ENCODE results near the gene AIFM3. TPM values are rescaled to one million over a fixed set of nuclear protein-coding genes. Genes with fewer than 3 reads are reported as not detected.

The AIFM3 gene
- total and polyA plus RNA-seq, 2 of the 4 experiments (the other 2 are of a cell fraction), result 0.09 to 0.18 TPM

DNA sequence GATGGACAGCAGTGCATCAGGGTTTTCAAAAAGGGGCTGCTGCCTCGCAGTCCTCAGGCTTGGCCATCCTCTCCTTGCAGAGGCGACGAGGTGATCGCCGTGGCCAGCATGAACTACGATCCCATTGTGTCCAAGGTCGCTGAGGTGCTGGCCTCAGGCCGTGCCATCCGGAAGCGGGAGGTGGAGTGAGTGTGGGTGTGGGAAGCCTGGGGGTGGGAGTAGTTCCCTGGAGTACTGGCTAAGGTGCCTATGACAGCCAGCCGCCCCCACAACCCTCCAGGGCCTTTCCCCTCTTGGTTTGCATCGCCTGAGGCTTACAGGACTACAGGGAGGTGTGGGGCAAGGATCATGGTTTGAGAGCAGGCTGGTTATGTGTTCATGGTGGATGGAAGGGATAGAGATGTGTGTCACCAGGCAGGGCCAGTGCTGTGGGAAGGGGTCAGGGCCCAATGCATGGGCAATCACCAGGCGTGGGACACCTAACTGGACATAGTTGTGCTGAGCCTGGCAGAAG, 12.9 kb downstream of the AIFM3 start:
- Histone ChIP-seq H4K20me1 (ENCODE audit: insufficient read depth, low read length) (no peaks in the 10 kb centered on the region), H3K9me3 (ENCODE audit: control insufficient read depth, insufficient read depth, low read length) (peaks cover 10% of the 10 kb centered on the region), H2AK5ac (ENCODE audit: low read depth, low read length) (no peak overlapping the region), H3K4me3 (ENCODE audit: insufficient read depth, low read depth, low read length) (no peak overlapping the region), H2BK5ac (ENCODE audit: low read depth, low read length, poor library complexity, severe bottlenecking) (no peak overlapping the region), H4K8ac (ENCODE audit: low read depth in 2 of 2, low read length in 2 of 2) (peak overlapping the region; percentile 23 to 28; a peak in 1 of 4 replicates), H3K14ac (replicated peaks; ENCODE audit: low read depth, low read length) (no peak overlapping the region), H3K4me1 (ENCODE audit: control insufficient read depth, insufficient read depth, low read length) (peaks cover 11% of the 10 kb centered on the region), H2AFZ (replicated peaks; ENCODE audit: low read length, poor library complexity) (peak overlapping the region; percentile 91), H2BK15ac (ENCODE audit: low read depth, low read length) (no peak overlapping the region), H2BK20ac (ENCODE audit: low read depth, low read length) (no peak overlapping the region), H3K23ac (ENCODE audit: low read depth, low read length) (0 out of 2 replicates have a peak overlapping the region, but pooled peaks have one; percentile 1), H3K9ac (ENCODE audit: low read depth, low read length) (no peak overlapping the region), H4K91ac (ENCODE audit: insufficient read depth, low read depth, low read length) (no peak overlapping the region), H3K56ac (ENCODE audit: extremely low read depth, insufficient read depth, low read length) (no peak overlapping the region), H2BK120ac (ENCODE audit: low read depth, low read length) (no peak overlapping the region), H3K36me3 (ENCODE audit: control insufficient read depth, insufficient read depth, low read length) (peaks cover 6% of the 10 kb centered on the region; the same call in 1 of the 2 replicates), H3K27me3 (ENCODE audit: control insufficient read depth, insufficient read depth, low read length) (no peaks in the 10 kb centered on the region), H3K18ac (ENCODE audit: low read depth, low read length) (no peak overlapping the region), H2AK9ac (replicated peaks; ENCODE audit: low read depth, low read length, poor library complexity) (peak overlapping the region; percentile 5), H3K79me1 (ENCODE audit: low read depth in 1 of 2, low read length in 2 of 2) (peaks cover 25 to 36% of the 10 kb centered on the region in 2 experiments), H3K4ac (ENCODE audit: low read depth, low read length) (peak overlapping the region; percentile 22; the same call in 1 of the 2 replicates), H3K4me2 (ENCODE audit: low read depth, low read length) (peak overlapping the region; percentile 27; the same call in 1 of the 2 replicates), H3K9me1 (ENCODE audit: insufficient read depth, low read length) (peaks cover 28% of the 10 kb centered on the region), H3K27ac (ENCODE audit: insufficient read depth, low read length) (no peak overlapping the region), H4K5ac (ENCODE audit: low read depth, low read length) (no peak overlapping the region)
- no peak for ATAC-seq (ENCODE audit: low read depth)
- dilution Hi-C loops (cut with HindIII; ENCODE audit: low sequenced_read_pairs, unreplicated experiment) (no loop called here), in situ Hi-C loops (cut with MboI; ENCODE audit: low sequenced_read_pairs) (no loop called here), intact Hi-C loops (cut with micrococcal nuclease) (no loop called here)
- CTCF ChIA-PET, result no interaction called here
- no TSS peak for BruUV-seq (replicated peaks)
- DNase-seq, result no peak
- 38% methylated on average over 9 of the region's 13 CpGs; no CpG with 5 or more reads in 1 of the 2 experiments for WGBS, 2 experiments (ENCODE audit: extremely low coverage in 2 of 2, insufficient read length in 1 of 2)
- POLR2A ChIA-PET (ENCODE audit: unreplicated experiment), result no interaction called here
- no peak for TF ChIP-seq POLR2A (IDR thresholded peaks at IDR 0.05; ENCODE audit: low read depth, low read length)
- TF ChIP-seq, protein P1, sequence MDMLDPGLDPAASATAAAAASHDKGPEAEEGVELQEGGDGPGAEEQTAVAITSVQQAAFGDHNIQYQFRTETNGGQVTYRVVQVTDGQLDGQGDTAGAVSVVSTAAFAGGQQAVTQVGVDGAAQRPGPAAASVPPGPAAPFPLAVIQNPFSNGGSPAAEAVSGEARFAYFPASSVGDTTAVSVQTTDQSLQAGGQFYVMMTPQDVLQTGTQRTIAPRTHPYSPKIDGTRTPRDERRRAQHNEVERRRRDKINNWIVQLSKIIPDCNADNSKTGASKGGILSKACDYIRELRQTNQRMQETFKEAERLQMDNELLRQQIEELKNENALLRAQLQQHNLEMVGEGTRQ (IDR thresholded peaks at IDR 0.05; ENCODE audit: low read depth, low read length), result no peak
- TF ChIP-seq NFE2L2 (IDR thresholded peaks at IDR 0.05; ENCODE audit: low read depth, low read length), result no peak
- no peak for TF ChIP-seq RFX5 (IDR thresholded peaks at IDR 0.05; ENCODE audit: low read depth, low read length)
- TF ChIP-seq, protein P2, sequence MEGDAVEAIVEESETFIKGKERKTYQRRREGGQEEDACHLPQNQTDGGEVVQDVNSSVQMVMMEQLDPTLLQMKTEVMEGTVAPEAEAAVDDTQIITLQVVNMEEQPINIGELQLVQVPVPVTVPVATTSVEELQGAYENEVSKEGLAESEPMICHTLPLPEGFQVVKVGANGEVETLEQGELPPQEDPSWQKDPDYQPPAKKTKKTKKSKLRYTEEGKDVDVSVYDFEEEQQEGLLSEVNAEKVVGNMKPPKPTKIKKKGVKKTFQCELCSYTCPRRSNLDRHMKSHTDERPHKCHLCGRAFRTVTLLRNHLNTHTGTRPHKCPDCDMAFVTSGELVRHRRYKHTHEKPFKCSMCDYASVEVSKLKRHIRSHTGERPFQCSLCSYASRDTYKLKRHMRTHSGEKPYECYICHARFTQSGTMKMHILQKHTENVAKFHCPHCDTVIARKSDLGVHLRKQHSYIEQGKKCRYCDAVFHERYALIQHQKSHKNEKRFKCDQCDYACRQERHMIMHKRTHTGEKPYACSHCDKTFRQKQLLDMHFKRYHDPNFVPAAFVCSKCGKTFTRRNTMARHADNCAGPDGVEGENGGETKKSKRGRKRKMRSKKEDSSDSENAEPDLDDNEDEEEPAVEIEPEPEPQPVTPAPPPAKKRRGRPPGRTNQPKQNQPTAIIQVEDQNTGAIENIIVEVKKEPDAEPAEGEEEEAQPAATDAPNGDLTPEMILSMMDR (conservative IDR thresholded peaks at IDR 0.05; ENCODE audit: low read depth, low read length), result no peak
- no peak for TF ChIP-seq SMC3 (IDR thresholded peaks at IDR 0.05; ENCODE audit: low read depth, low read length)
- TF ChIP-seq MXI1 (IDR thresholded peaks at IDR 0.05; ENCODE audit: borderline replicate concordance, low read depth, low read length), result no peak
- TF ChIP-seq RCOR1 (IDR thresholded peaks at IDR 0.05; ENCODE audit: insufficient replicate concordance, low read length), result no peak
- no peak for TF ChIP-seq CHD1 (IDR thresholded peaks at IDR 0.05; ENCODE audit: low read depth, low read length)
- TF ChIP-seq, protein P3, sequence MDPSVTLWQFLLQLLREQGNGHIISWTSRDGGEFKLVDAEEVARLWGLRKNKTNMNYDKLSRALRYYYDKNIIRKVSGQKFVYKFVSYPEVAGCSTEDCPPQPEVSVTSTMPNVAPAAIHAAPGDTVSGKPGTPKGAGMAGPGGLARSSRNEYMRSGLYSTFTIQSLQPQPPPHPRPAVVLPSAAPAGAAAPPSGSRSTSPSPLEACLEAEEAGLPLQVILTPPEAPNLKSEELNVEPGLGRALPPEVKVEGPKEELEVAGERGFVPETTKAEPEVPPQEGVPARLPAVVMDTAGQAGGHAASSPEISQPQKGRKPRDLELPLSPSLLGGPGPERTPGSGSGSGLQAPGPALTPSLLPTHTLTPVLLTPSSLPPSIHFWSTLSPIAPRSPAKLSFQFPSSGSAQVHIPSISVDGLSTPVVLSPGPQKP (IDR thresholded peaks at IDR 0.05; ENCODE audit: borderline replicate concordance, low read depth, low read length), result no peak
- TF ChIP-seq RAD21 (IDR thresholded peaks at IDR 0.05; ENCODE audit: low read length), result no peak
- TF ChIP-seq BHLHE40 (IDR thresholded peaks at IDR 0.05; ENCODE audit: low read depth, low read length), result no peak
- no peak for TF ChIP-seq MAZ (IDR thresholded peaks at IDR 0.05; ENCODE audit: borderline replicate concordance, low read depth, low read length)
- TF ChIP-seq MAFK (IDR thresholded peaks at IDR 0.05; ENCODE audit: low read depth, low read length), result no peak
- TF ChIP-seq FOS (IDR thresholded peaks at IDR 0.05; ENCODE audit: low read depth, low read length), result no peak

All from IMR-90 (cell line).